GM23338 (cell line): ENCODE results near the gene SIGLEC9. TPM values are rescaled to one million over a fixed set of nuclear protein-coding genes. Genes with fewer than 3 reads are reported as not detected.

Source experiments
- ATAC-seq: fragments of 200-7000 bp; cut with Tn5 transposase; 3 replicates; pipeline ENCODE4 v1.9.1; 2020
- DNase-seq: peaks from one replicate; pipeline ENCODE4 v3.0.0-alpha.2; 2015; ENCODE audit warnings: low spot score
- H2AFZ ChIP-seq: fragments of 200-600 bp; sonication (generic); 2 replicates; pipeline ENCODE4 v1.8.0; 2016; ENCODE audit warnings: antibody characterized with exemption, mild to moderate bottlenecking, moderate library complexity
- H3F3A ChIP-seq: fragments of 200-600 bp; sonication (generic); replicated peaks from 2 replicates; pipeline ENCODE4 v1.8.0; 2017; ENCODE audit warnings: antibody characterized with exemption, mixed run types, low read depth
- H3K27ac ChIP-seq: fragments of 200-600 bp; sonication (generic); 2 replicates; pipeline ENCODE4 v1.6.1; 2016; ENCODE audit warnings: low read depth
- H3K27me3 ChIP-seq: fragments of 200-600 bp; sonication (generic); 2 replicates; pipeline ENCODE4 v1.8.0; 2016; ENCODE audit warnings: mild to moderate bottlenecking, mixed run types, moderate library complexity; ENCODE audit not compliant: insufficient read depth
- H3K36me3 ChIP-seq: fragments of 200-600 bp; sonication (generic); 2 replicates; pipeline ENCODE4 v1.8.0; 2016; ENCODE audit warnings: mild to moderate bottlenecking; ENCODE audit not compliant: insufficient read depth
- H3K4me1 ChIP-seq: fragments of 200-600 bp; sonication (generic); 2 replicates; pipeline ENCODE4 v1.8.0; 2016; ENCODE audit warnings: mild to moderate bottlenecking, moderate library complexity; ENCODE audit not compliant: insufficient read depth
- H3K4me2 ChIP-seq: fragments of 200-600 bp; sonication (generic); 2 replicates; pipeline ENCODE4 v1.7.1; 2017; ENCODE audit warnings: mixed run types
- H3K4me3 ChIP-seq: fragments of 200-600 bp; sonication (generic); 2 replicates; pipeline ENCODE4 v1.6.1; 2016; ENCODE audit warnings: mixed run types
- H3K79me2 ChIP-seq: fragments of 200-600 bp; sonication (generic); replicated peaks from 2 replicates; pipeline ENCODE4 v1.8.0; 2017; ENCODE audit warnings: mild to moderate bottlenecking; ENCODE audit not compliant: insufficient read depth
- H3K9me2 ChIP-seq: fragments of 200-600 bp; sonication (generic); 2 replicates; pipeline ENCODE4 v1.8.0; 2017; ENCODE audit not compliant: insufficient read depth
- H4K20me1 ChIP-seq: fragments of 200-600 bp; sonication (generic); replicated peaks from 2 replicates; pipeline ENCODE4 v1.8.0; 2017; ENCODE audit warnings: mild to moderate bottlenecking; ENCODE audit not compliant: insufficient read depth
- H3K27ac Mint-ChIP-seq: 2 replicates; pipeline ENCODE4 v1.8.0; 2020; ENCODE audit warnings: inconsistent platforms, mild to moderate bottlenecking, moderate library complexity, mixed read lengths
- H3K27me3 Mint-ChIP-seq: 3 replicates; pipeline ENCODE4 v1.8.0; 2022; ENCODE audit warnings: low read depth, mild to moderate bottlenecking, moderate library complexity, mixed read lengths, inconsistent platforms; ENCODE audit not compliant: insufficient read depth, poor library complexity
- H3K36me3 Mint-ChIP-seq: 3 replicates; pipeline ENCODE4 v1.8.0; 2021; ENCODE audit warnings: low read depth, mild to moderate bottlenecking, inconsistent platforms, moderate library complexity, mixed read lengths
- H3K4me1 Mint-ChIP-seq: 3 replicates; pipeline ENCODE4 v1.8.0; 2020; ENCODE audit warnings: mild to moderate bottlenecking, inconsistent platforms, mixed read lengths
- H3K4me3 Mint-ChIP-seq: 3 replicates; pipeline ENCODE4 v1.8.0; 2021; ENCODE audit warnings: moderate library complexity, mild to moderate bottlenecking, inconsistent platforms, mixed read lengths
- H3K9me3 Mint-ChIP-seq: 3 replicates; pipeline ENCODE4 v1.8.0; 2020; ENCODE audit warnings: moderate library complexity, mild to moderate bottlenecking, inconsistent platforms, mixed read lengths
- ETS1 ChIP-seq: IDR thresholded peaks from 2 replicates; pipeline ENCODE4 v1.6.1; 2016; ENCODE audit warnings: antibody characterized with exemption
- NANOG ChIP-seq: IDR thresholded peaks from 2 replicates; pipeline ENCODE4 v1.6.1; 2016; ENCODE audit warnings: antibody characterized with exemption, borderline replicate concordance
- ZNF462 ChIP-seq: fragments of 250-450 bp; sonication (Bioruptor Pico); IDR thresholded peaks from 2 replicates; pipeline ENCODE4 v1.5.0; 2020; ENCODE audit warnings: mild to moderate bottlenecking, moderate library complexity
- polyA plus RNA-seq: library from polyadenylated mRNA; unstranded; fragments of >200 nt; fragmentation: Nextera tagmentation; extraction: Ambion mirVana; gene quantifications from 2 replicates; pipeline ENCODE4 v1.2.1, GENCODE V29; 2016
- total RNA-seq: library from RNA; depleted of rRNA; stranded (reverse); fragments of >200 nt; shearing (Covaris generic); gene quantifications from 2 replicates; pipeline ENCODE4 v1.2.3, GENCODE V29; 2014

The SIGLEC9 gene
- total and polyA plus RNA-seq, 2 experiments from 2014 or later: not detected

- Histone ChIP-seq H3K27ac (no peak overlapping the region), H3K27me3 (no peaks in the 10 kb centered on the region), H2AFZ (no peak overlapping the region), H3K4me2 (no peak overlapping the region), H4K20me1 (no peaks in the 10 kb centered on the region), H3K36me3 (no peaks in the 10 kb centered on the region), H3F3A (no peaks in the 10 kb centered on the region), H3K9me2 (no peaks in the 10 kb centered on the region), H3K4me3 (no peak overlapping the region), H3K4me1 (no peaks in the 10 kb centered on the region), H3K79me2 (no peaks in the 10 kb centered on the region)
- no peak overlapping the region for H3K4me3 Mint-ChIP-seq
- TF ChIP-seq NANOG: no peak
- TF ChIP-seq ZNF462: no peak
- no peak for TF ChIP-seq ETS1
- H3K27me3 Mint-ChIP-seq: peaks cover 11% of the 10 kb centered on the region
- no peak overlapping the region for H3K27ac Mint-ChIP-seq
- H3K4me1 Mint-ChIP-seq: peaks cover 4% of the 10 kb centered on the region; the same call in 2 of the 3 replicates
- H3K9me3 Mint-ChIP-seq: no peaks in the 10 kb centered on the region; the same call in 1 of the 3 replicates
- DNase-seq (no peak), ATAC-seq (no peak)
- no peaks in the 10 kb centered on the region; the same call in 2 of the 3 replicates for H3K36me3 Mint-ChIP-seq
These were observed 3.4 kb upstream of the SIGLEC9 start for GRCh38 chr19:51121257-51121656.
